Amniotic stem cell (primary cell): Measurements from ENCODE around the gene KRT34.
"Not testable (repeated sequence)": the region's sequence is repeated elsewhere in the genome, so short reads cannot be mapped to it uniquely, and the experiment has no call there.

Experiments used
- DNase-seq: peaks from one replicate; lab custom pipeline; 2025; lab: John Stamatoyannopoulos, UW

Gene KRT34

GRCh38 chr17:41366070-41366469, 16.0 kb downstream of the KRT34 start:
- no peak for DNase-seq

GRCh38 chr17:41363881-41364280, 18.2 kb downstream of the KRT34 start:
- DNase-seq: no peak

DNA sequence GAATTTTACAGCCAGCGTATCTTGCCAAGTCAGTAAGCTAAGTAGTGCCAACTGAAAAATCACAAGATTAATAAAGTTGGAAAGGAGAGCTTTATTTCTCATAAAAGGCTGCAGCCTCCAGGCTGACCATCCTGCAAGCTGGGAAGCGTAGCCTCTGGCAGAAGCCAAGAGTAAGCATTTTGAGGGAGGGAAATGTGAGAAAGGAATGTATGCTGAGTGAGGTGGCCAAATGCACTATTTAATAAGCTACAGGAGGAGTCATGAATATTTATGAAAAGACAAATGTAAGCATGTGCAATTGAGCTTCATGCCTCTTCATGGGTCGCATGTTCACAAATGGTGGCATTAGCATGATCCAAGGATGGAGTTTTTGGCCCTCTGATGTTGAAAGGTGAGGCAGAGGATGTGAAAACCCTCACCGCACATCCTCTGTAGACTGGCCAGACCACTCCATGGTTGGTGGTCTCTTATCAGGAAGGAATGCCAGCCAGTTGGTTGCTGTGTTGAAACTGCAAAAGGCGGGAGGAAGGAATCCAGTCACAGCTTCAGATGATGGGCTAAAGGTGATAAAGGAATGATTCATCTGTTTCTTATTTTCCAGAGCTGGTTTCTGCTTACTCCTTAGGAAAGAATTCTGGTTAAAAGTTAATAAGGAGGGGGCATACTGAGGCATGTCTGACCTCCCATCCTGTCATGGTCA, 21.7 kb downstream of the KRT34 start:
- DNase-seq: peak; percentile 56

DNA sequence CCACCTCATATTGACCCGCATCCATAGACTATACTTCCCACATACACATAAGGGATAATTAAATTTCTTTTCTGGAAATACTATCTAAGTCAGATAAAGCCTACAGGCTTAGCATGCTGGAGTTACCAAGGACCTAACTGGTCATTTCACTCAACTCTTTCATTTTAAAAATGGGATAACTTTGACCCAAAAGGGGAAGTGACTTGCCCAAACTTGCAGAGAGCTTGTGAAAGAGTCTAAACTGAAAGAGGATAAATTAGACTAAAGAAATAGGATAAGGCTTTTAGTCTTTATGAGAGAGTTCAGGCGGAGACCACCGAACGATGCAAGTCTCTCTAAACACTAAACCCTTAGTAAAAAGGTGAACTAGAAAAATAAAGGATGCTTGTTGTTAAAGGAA, 27.6 kb downstream of the KRT34 start:
- no peak for DNase-seq

GRCh38 chr17:41352597-41353366, 29.3 kb downstream of the KRT34 start:
- DNase-seq: no peak

DNA sequence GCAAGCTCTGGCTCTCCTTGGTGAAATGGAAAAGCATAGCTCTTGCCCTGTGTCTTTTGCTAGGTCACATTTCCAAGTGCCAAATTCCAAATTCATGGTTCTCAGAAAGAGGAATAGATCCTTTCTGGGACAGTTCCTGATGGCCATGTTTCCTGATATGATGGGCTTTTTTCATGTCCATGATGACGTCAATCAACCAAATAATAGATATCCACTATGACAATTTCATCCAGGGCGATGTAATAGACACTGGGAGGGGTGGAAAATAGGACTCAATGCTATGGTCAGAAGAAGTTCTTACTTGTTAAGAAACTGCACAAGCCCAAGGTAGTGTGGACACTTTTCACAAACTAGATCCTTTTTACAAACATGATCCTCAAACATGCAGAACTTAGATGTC, 30.9 kb downstream of the KRT34 start:
- no peak for DNase-seq

- DNase-seq: not testable (repeated sequence)
These were observed 31.7 kb downstream of the KRT34 start, which contains the start of gene KRT33A for GRCh38 chr17:41350381-41350878. TSS of gene KRT33A (minus strand) at chr17:41350828. CDS start at chr17:41350767, 61 bp downstream.

DNA sequence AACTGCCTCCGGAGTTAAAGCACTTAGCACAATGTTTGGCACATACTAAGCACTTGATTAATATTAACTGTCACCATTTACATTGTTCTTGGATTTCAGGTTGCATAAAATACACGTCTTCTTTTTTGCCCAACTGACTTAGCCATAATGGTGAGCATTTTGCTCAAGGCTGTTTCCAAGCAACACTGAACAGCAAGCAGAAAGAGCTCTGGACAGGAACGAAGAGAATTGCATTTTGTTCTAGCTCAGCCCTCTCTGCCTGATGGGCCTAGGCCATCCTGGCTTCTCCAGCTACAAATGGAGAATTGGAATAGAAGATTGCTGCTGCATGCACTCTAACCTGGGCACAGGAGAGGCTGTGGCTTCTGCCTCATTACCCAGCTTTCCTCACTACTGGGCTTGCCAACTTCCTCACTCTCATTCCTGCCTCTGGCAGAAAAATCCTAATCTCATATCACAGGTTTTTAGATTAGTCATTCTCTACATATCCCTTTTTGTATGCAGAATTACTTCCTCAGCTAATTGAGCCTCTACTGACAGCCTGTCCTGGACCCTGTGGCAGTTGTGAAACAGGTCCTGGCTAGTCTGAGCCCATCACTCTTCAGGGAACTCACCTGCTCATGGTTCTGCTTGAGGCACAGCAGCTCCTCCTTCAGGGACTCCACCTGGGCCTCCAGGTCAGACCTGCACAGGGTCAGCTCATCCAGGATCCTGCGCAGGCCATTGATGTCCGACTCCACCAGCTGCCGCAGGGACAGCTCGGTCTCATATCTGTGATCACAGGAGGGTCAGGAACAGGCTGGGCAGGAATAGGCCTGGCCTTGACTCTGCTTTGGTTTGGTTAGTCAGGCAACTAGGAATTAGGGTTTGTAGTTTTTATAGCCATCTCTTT, 34.0 kb downstream of the KRT34 start:
- no peak for DNase-seq

DNA sequence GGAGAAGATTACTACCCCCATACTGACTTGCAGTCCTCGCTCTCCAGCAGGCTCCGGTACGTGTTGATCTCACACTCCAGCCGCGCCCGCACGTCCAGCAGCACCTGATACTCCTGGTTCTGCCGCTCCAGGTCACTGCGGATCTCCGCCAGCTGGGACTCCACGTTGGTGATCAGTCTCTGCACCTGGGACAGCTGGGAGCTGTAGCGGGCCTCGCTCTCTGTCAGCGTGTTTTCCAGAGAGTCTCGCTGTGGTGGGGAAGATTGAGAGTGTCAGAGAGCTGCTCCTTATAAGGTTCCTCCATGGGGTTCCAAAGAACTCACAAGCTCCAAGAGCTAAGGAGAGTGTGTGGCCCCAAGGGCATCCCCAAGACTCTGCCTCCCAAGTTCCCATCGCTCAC, 35.7 kb downstream of the KRT34 start:
- not testable (repeated sequence) for DNase-seq

- DNase-seq: no peak
These were observed 36.1 kb downstream of the KRT34 start for GRCh38 chr17:41345992-41346391.

- DNase-seq: no peak
These were observed 39.1 kb downstream of the KRT34 start for GRCh38 chr17:41343029-41343428.

GRCh38 chr17:41340934-41341861, 40.9 kb downstream of the KRT34 start:
- no peak for DNase-seq

GRCh38 chr17:41340494-41340893, 41.6 kb downstream of the KRT34 start:
- DNase-seq: no peak

DNA sequence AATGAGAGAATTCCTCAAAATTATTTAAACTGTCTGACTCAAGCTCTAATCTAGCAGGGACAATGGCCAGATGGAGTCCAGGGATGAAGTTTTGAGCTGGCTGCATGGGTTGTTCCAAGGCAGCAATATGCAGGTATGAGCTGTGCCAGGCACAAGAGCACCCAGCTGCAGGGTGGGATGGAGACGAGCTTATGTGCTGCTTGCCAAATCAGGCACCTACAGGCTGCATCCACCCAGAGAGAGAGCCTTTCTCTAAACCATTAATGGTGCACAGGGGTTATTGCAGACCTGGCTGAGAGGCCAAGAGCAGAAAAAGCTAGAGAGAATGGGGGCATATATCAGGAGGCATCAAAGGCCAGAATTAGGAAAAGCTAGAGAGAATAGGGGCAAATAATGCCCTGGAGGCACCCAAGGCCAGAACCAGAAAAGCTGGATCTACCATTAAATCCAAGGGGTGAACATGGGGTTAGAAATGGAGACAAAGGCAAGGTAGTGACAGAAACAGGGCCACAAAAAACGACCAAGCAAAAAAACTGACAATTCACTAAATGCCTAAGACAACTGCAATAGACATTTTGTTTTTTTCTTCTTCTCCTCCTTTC, 42.4 kb downstream of the KRT34 start:
- DNase-seq: no peak

DNA sequence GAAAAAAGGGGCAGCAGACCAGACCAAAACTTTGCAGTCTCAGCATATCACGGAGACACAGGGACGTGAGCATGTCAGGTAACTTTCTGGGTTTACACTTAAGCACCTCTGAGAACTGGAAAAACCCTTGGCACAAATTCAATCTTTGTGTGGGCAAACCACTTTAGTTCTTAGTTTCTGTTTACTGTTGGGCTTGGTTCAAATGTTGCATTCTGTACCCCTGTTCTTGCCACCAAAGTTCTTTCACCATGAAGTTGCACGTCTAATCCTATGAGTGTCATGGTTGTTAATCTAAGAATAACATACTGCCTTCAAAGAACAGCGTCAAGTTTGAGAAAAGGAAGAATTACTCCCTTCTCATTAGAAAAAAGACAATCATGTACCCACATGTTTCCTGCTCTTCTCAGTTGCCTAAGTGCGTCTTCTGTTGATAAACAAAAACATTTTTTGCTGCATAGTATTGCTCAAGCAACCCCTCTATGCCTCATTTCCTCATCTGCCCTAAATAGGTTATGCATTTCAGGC, 43.1 kb downstream of the KRT34 start:
- DNase-seq: no peak

DNA sequence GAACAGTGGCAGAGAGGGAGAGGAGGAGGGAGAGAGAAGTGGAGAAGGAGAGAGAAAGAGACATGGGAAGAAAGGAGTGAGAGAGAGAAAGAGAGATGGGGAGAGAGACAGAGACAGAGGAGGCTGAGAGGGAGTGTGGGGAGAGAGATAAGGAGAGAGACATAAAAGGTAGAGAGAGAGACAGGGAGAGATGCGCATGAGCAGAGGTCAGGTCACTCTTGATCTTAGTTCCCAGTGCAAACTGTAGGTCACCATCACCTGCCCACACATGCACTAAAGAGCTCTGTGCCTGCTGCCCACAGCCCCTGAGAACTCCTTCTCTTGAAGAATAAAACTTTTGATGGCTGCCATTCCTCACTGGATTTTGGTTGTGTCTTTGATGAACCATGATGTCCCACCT, 46.4 kb downstream of the KRT34 start:
- DNase-seq: no peak

DNA sequence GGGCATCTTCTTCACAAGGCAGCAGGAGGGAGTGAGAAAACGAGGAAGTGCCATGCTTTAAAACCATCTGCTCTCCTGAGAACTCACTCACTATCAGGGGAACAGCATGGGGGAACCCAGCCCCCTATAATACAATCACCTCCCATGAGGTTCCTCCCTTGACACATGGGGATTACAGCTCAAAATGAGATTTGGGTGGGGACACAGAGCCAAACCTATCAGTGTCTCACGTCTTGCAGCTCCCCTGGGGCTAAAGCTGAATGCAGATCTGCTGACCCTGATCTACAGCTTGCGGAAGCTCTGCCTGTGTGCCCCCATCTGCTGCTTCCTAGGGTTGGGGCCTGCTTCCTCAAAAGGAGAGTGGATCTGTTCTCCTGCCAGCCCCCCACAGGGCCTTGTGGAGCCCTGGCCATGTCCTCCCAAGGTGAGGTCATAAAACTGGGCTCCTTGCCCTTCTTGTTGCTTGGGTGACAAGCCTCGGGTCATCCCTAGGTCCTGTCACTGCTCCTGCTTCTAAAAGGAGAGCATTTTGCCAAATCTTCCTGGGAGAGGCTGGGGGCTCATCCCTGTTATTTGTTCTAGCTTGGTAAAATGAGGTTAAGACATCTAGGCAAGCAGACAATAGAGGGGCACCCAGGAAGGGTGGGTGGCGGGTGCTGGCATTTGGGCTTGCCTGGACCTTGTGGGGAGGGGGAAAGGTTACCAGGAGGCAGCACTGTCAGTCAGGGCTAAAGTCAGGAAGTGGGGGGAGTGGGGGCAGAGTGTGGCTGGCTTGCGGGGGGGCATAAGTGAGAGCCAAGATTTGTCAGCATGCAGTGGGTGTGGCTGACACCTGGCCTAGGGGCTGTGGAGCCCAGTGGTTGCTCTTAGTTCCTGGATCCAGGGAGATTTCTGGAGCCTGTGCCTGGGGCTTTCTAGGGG, 47.5 kb downstream of the KRT34 start:
- no peak for DNase-seq

GRCh38 chr17:41333836-41334235, 48.3 kb downstream of the KRT34 start:
- no peak for DNase-seq

DNA sequence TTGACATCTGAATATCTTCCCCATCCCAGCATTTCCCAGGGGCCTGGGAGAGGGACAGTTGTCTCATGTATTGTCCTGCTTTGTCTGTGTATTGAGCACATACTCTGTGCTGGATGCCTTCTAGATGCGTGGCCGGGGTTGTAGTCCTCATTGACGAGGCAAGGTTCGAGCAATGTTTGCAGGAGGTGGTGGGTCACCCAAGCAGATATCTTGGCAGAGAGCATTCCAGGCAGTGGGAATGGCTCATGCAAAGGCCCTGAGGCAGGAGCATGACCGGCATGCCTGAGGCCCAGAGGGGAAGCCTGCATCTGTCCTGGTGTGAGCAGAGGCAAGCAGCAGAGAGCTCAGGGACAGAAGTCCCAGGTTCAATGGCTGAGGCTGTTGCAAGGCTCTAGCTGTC, 49.0 kb downstream of the KRT34 start:
- DNase-seq: no peak
